Endothelial cell of umbilical vein (primary cell): ENCODE measurements around the gene RPS19. TPM values are rescaled to one million over a fixed set of nuclear protein-coding genes. Genes with fewer than 3 reads are reported as not detected.

Source experiments
- BruUV-seq: library from RNA; stranded (reverse); fragments of 400-500 nt; replicated peaks from 2 replicates; lab custom pipeline; 2021; lab: Mats Ljungman, UMichigan
- CTCF ChIA-PET: fragments of 300-600, 350-600 bp; sonication (Branson Sonifier 250); formaldehyde crosslinking; loops from one replicate; lab custom pipeline; 2021; ENCODE audit warnings: antibody characterized with exemption, inconsistent platforms; lab: Charles Lee
- POLR2A ChIA-PET: fragments of 300-600, 350-600 bp; sonication (Branson Sonifier 250); formaldehyde crosslinking; loops from one replicate; lab custom pipeline; 2021; ENCODE audit warnings: antibody characterized with exemption, inconsistent platforms; lab: Charles Lee
- DNase-seq: peaks from one replicate; pipeline ENCODE4 v3.0.0-alpha.2; 2011; ENCODE audit warnings: low read depth, low spot score
- FAIRE-seq: peaks from 2 replicates; lab custom pipeline; 2011; peaks lifted over from hg19 to GRCh38; lab: Jason Lieb, UNC
- H2AFZ ChIP-seq: 2 replicates; pipeline ENCODE4 v1.6.0; 2012; ENCODE audit warnings: low read depth, low read length, control low read depth, inconsistent platforms
- H3K27ac ChIP-seq: 2 replicates; pipeline ENCODE4 v1.5.1; 2011; ENCODE audit warnings: low read depth, mild to moderate bottlenecking, control low read depth, low read length, moderate library complexity; ENCODE audit not compliant: insufficient read depth
- H3K27me3 ChIP-seq, 2 experiments: 2 replicates each; pipeline versions ENCODE4 v1.6.0 to v1.6.1; 2011; ENCODE audit warnings: low read length in 2 of 2, mixed read lengths in 1 of 2; ENCODE audit not compliant: control insufficient read depth in 2 of 2, insufficient read depth in 2 of 2
- H3K36me3 ChIP-seq, 2 experiments: 2 replicates in 1 of 2; 3 replicates in 1 of 2; pipeline ENCODE4 v1.5.1; 2011; ENCODE audit warnings: low read length in 2 of 2, mild to moderate bottlenecking in 1 of 2, moderate library complexity in 1 of 2; ENCODE audit not compliant: control insufficient read depth in 2 of 2, insufficient read depth in 2 of 2; ENCODE audit errors: extremely low read depth in 1 of 2
- H3K4me1 ChIP-seq: 3 replicates; pipeline ENCODE4 v1.5.1; 2011; ENCODE audit warnings: mild to moderate bottlenecking, low read length; ENCODE audit not compliant: control insufficient read depth, insufficient read depth; ENCODE audit errors: extremely low read depth
- H3K4me2 ChIP-seq: 2 replicates; pipeline ENCODE4 v1.6.1; 2011; ENCODE audit warnings: low read length, control low read depth, mixed read lengths; ENCODE audit not compliant: insufficient read depth
- H3K4me3 ChIP-seq, 3 experiments: fragments of 200-600 bp in 1 of 3; sonication (generic), shearing (Covaris generic) in 1 of 3; replicated peaks in 1 of 3; 2 replicates each; pipeline ENCODE4 v1.5.1; 2011 to 2016; ENCODE audit warnings: control low read depth in 3 of 3, low read length in 3 of 3, mild to moderate bottlenecking in 2 of 3, inconsistent platforms in 1 of 3, low read depth in 1 of 3, moderate library complexity in 1 of 3; ENCODE audit not compliant: insufficient read depth in 1 of 3
- H3K79me2 ChIP-seq: 2 replicates; pipeline ENCODE4 v1.6.0; 2012; ENCODE audit warnings: low read length, inconsistent platforms; ENCODE audit not compliant: control insufficient read depth, insufficient read depth
- H3K9ac ChIP-seq: replicated peaks from 2 replicates; pipeline ENCODE3; 2011; ENCODE audit warnings: low read length, control low read depth; ENCODE audit not compliant: insufficient read depth; ENCODE audit errors: extremely low read depth
- H3K9me1 ChIP-seq: replicated peaks from 3 replicates; pipeline ENCODE4 v1.6.0; 2011; ENCODE audit warnings: mild to moderate bottlenecking, low read length; ENCODE audit not compliant: control insufficient read depth, insufficient read depth; ENCODE audit errors: extremely low read depth
- H3K9me3 ChIP-seq: replicated peaks from 2 replicates; pipeline ENCODE4 v1.5.1; 2012; ENCODE audit warnings: low read length, inconsistent platforms; ENCODE audit not compliant: control insufficient read depth, insufficient read depth
- H4K20me1 ChIP-seq: replicated peaks from 2 replicates; pipeline ENCODE3; 2011; ENCODE audit warnings: mild to moderate bottlenecking, low read length; ENCODE audit not compliant: control insufficient read depth, insufficient read depth; ENCODE audit errors: extremely low read depth
- CTCF ChIP-seq, 2 donors: IDR thresholded peaks; 1 replicate in 1 of 2; 2 replicates in 1 of 2; pipeline ENCODE4 v1.5.1; 2011; ENCODE audit warnings: low read length in 2 of 2, mild to moderate bottlenecking in 2 of 2, moderate library complexity in 2 of 2, control low read depth in 1 of 2, inconsistent platforms in 1 of 2, low read depth in 1 of 2; ENCODE audit not compliant: insufficient read depth in 1 of 2; ENCODE audit errors: extremely low read depth in 1 of 2
- EZH2 ChIP-seq: IDR thresholded peaks from 2 replicates; pipeline ENCODE4 v1.6.1; 2012; ENCODE audit warnings: borderline replicate concordance, low read depth, mild to moderate bottlenecking, moderate library complexity, low read length, inconsistent platforms; ENCODE audit not compliant: severe bottlenecking
- FOS ChIP-seq: IDR thresholded peaks from 2 replicates; pipeline ENCODE4 v1.6.1; 2011; ENCODE audit warnings: mild to moderate bottlenecking, low read length, moderate library complexity, borderline replicate concordance; ENCODE audit not compliant: insufficient read depth
- GATA2 ChIP-seq: IDR thresholded peaks from 2 replicates; pipeline ENCODE4 v1.7.0; 2011; ENCODE audit warnings: low read depth, mild to moderate bottlenecking, moderate library complexity, mixed read lengths, low read length; ENCODE audit not compliant: insufficient read length, insufficient read depth
- JUN ChIP-seq: IDR thresholded peaks from 2 replicates; pipeline ENCODE4 v1.6.1; 2011; ENCODE audit warnings: borderline replicate concordance, low read depth; ENCODE audit not compliant: insufficient read length, insufficient read depth
- MYC ChIP-seq: IDR thresholded peaks from one replicate; pipeline ENCODE4 v1.6.1; 2011; ENCODE audit warnings: mild to moderate bottlenecking, low read depth, low read length
- POLR2A ChIP-seq: IDR thresholded peaks from 2 replicates; pipeline ENCODE4 v1.6.1; 2012; ENCODE audit warnings: low read depth, mild to moderate bottlenecking, control low read depth, low read length
- POLR2AphosphoS5 ChIP-seq: IDR thresholded peaks from 2 replicates; pipeline ENCODE4 v1.6.1; 2012; ENCODE audit warnings: low read depth, mild to moderate bottlenecking, control low read depth, low read length, moderate library complexity; ENCODE audit not compliant: insufficient read depth
- dilution Hi-C: fragments of 300-500 bp; cut with MboI; formaldehyde crosslinking; loops from one replicate; pipeline ENCODE4 v1.15.0; 2019; ENCODE audit warnings: low sequenced_read_pairs; ENCODE audit not compliant: extremely low pct_ligation_motif_present
- intact Hi-C: fragments of 100-400 bp; cut with micrococcal nuclease; formaldehyde crosslinking; loops from one replicate; pipeline ENCODE4 v1.10.0; 2022
- polyA plus RNA-seq, 4 experiments: library from polyadenylated mRNA; depleted of rRNA in 3 of 4; stranded (reverse) in 3 of 4; unstranded in 1 of 4; fragments of >200 nt; gene quantifications; 2 replicates each; pipeline versions ENCODE4 v1.2.1 to v1.2.3, GENCODE V29; 2011 to 2012; ENCODE audit warnings: missing spikeins in 1 of 4
- total RNA-seq: library from RNA; stranded (reverse); gene quantifications from 2 replicates; pipeline ENCODE4 v1.2.3, GENCODE V29; 2021
- TF ChIP-seq, protein P1 (sequence below): IDR thresholded peaks from 2 replicates; pipeline ENCODE4 v1.6.1; 2011; ENCODE audit not compliant: insufficient read depth, insufficient read length

The RPS19 gene
- total and polyA plus RNA-seq, 2 donors (not counting 3 experiments of a cell fraction or from before 2014, with no cell fraction given), result 2,234 to 4,353 TPM

DNA sequence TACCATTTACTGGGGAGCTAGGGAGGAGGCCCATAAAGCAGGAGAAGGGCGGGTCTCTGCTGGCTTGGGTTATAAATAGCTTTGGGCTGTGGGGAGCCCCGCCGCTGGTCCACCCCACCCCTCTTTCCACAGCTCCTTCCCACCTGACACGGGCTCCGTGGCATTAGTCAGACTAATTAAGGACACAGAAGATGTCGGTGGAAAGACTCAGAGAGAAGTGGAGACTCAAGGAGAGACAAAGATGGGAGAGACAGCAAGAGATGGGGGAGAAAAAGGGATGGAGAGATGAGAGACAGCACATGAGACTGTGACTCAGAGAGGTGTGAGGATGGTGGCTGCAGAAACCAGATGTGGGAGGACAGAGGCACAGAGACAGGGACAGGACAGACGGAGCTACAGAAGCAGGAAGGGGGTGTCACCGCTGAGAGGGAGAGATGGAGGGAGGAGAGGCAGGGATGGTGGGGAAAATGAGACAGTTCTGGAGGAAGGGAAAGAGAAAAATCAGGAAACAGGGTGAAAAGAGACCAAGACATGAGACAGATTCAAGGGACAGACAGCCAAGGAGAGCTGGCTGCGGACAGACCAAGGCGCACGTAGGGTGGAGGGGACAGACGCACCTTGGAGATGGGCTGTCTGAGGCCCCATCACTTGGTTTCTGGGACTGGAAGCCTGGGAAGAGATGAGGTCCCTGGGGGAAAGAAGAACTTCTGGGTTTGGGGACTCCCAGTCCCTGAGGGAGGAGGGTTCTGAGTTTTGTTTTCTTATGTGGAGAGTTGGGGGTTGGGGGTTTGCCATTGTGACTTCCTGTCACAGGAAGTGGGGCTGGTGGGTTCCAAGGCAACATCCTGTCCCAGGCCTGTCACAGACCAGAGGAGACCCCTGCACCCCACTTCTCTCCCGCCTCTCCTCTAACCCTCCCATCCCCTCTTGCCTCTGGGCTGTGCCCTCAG is 27.0 kb downstream of the RPS19 start:
- intact Hi-C loops (no loop called here), dilution Hi-C loops (no loop called here)
- FAIRE-seq, result no peak
- Histone ChIP-seq H3K9me3 (no peaks in the 10 kb centered on the region), H3K4me1 (peaks cover 19% of the 10 kb centered on the region), H2AFZ (no peak overlapping the region), H3K4me2 (no peak overlapping the region), H3K27ac (no peak overlapping the region), H3K36me3 (peaks cover 4 to 7% of the 10 kb centered on the region in 2 experiments), H3K27me3 (no peaks in the 10 kb centered on the region), H3K9me1 (no peaks in the 10 kb centered on the region), H3K9ac (no peak overlapping the region), H3K4me3 (no peak overlapping the region), H3K79me2 (peaks cover 24% of the 10 kb centered on the region), H4K20me1 (no peaks in the 10 kb centered on the region)
- no TSS peak for BruUV-seq
- POLR2A ChIA-PET, result no interaction called here
- no peak for DNase-seq
- no peak for TF ChIP-seq JUN
- no peak for TF ChIP-seq FOS
- no peak for TF ChIP-seq POLR2A
- no peak for TF ChIP-seq MYC
- TF ChIP-seq EZH2, result no peak
- TF ChIP-seq CTCF (IDR thresholded peaks at IDR 0.05; ENCODE audit: extremely low read depth in 1 of 2, insufficient read depth in 1 of 2, low read depth in 1 of 2, low read length in 2 of 2), result no peak
- TF ChIP-seq, protein P1, sequence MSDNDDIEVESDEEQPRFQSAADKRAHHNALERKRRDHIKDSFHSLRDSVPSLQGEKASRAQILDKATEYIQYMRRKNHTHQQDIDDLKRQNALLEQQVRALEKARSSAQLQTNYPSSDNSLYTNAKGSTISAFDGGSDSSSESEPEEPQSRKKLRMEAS, result no peak
- no peak for TF ChIP-seq GATA2
- no peak for TF ChIP-seq POLR2AphosphoS5
- CTCF ChIA-PET, result interaction anchor here (0.9 to 1.2 kb wide), 2 partner anchors 8 to 14 kb away, joined by 3 read pairs; no protein-coding TSS in a partner anchor
